B cell (primary cell): ENCODE data around the gene TAF4.

Experiments
- EZH2 ChIP-seq: IDR thresholded peaks from 2 replicates; pipeline ENCODE4 v1.6.1; 2012; ENCODE audit warnings: borderline replicate concordance, low read depth, mild to moderate bottlenecking, moderate library complexity, low read length; ENCODE audit not compliant: insufficient read depth, poor library complexity, severe bottlenecking
- TF ChIP-seq, protein P1 (sequence below): fragments of 200-600 bp; IDR thresholded peaks from one replicate; pipeline ENCODE4 v1.8.0; 2022; ENCODE audit warnings: antibody characterized with exemption, mild to moderate bottlenecking

DNA sequence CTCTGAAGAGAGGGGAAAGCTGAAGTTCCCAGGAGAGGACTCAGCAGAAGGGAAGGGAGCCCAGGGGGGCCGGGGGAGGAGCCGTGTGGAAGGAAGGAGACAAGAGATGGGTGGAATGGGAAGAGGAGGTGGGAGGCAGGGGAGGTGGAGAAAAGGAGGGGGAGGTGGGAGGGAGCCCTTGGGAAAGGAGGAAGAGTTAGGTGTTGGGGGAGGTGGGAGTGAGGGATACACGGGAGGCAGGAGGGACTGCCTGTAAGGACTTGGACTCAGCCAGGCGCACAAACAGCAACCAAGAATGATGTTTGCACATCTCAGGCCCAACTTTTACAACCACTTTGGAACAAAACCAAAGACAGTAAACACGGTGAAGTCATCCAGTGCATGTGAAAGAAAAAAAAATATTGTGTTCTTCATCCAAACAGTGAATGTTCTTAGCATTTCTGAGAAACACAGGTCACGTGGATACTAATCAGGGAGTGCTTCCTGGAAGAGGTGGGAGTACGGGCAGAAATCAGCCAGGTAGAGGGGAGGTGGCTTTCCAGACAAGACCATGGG lies 39.2 kb upstream of the TAF4 start:
- TF ChIP-seq, protein P1, sequence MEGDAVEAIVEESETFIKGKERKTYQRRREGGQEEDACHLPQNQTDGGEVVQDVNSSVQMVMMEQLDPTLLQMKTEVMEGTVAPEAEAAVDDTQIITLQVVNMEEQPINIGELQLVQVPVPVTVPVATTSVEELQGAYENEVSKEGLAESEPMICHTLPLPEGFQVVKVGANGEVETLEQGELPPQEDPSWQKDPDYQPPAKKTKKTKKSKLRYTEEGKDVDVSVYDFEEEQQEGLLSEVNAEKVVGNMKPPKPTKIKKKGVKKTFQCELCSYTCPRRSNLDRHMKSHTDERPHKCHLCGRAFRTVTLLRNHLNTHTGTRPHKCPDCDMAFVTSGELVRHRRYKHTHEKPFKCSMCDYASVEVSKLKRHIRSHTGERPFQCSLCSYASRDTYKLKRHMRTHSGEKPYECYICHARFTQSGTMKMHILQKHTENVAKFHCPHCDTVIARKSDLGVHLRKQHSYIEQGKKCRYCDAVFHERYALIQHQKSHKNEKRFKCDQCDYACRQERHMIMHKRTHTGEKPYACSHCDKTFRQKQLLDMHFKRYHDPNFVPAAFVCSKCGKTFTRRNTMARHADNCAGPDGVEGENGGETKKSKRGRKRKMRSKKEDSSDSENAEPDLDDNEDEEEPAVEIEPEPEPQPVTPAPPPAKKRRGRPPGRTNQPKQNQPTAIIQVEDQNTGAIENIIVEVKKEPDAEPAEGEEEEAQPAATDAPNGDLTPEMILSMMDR = no peak
- TF ChIP-seq EZH2 = no peak
